PC-3 (cell line): Measurements from ENCODE around the gene GFRA1. TPM values are rescaled to one million over a fixed set of nuclear protein-coding genes. Genes with fewer than 3 reads are reported as not detected.

ENCODE experiments used
- ATAC-seq: fragments of 200-7000 bp; cut with Tn5 transposase; 2 replicates; pipeline ENCODE4 v1.9.1; 2020; ENCODE audit warnings: mild to moderate bottlenecking, moderate library complexity
- BruUV-seq: library from RNA; stranded (reverse); fragments of 400-500 nt; replicated peaks from 2 replicates; lab custom pipeline; 2021; lab: Mats Ljungman, UMichigan
- CTCF ChIA-PET: fragments of 300-600 bp; sonication (Branson Sonifier 250); formaldehyde crosslinking; loops from one replicate; lab custom pipeline; 2022; ENCODE audit warnings: antibody characterized with exemption; lab: Charles Lee
- POLR2A ChIA-PET: fragments of 300-600 bp; sonication (Branson Sonifier 250); formaldehyde crosslinking; loops from one replicate; lab custom pipeline; 2022; ENCODE audit warnings: antibody characterized with exemption; ENCODE audit not compliant: unreplicated experiment; lab: Charles Lee
- DNase-seq: peaks from one replicate; pipeline ENCODE4 v3.0.0-alpha.2; 2015
- H2AFZ ChIP-seq: fragments of 300-600 bp; sonication (generic); 2 replicates; pipeline ENCODE4 v1.6.0; 2016; ENCODE audit warnings: antibody characterized with exemption, low read length
- H3F3A ChIP-seq: fragments of 300-600 bp; sonication (generic); one replicate; pipeline ENCODE4 v1.6.0; 2017; ENCODE audit warnings: antibody characterized with exemption, low read length, control low read depth, mild to moderate bottlenecking; ENCODE audit not compliant: unreplicated experiment
- H3K27ac ChIP-seq: fragments of 300-600 bp; sonication (generic); 2 replicates; pipeline ENCODE4 v1.5.1; 2016; ENCODE audit warnings: mild to moderate bottlenecking, low read length
- H3K27me3 ChIP-seq: fragments of 300-600 bp; sonication (generic); 2 replicates; pipeline ENCODE4 v1.6.1; 2016; ENCODE audit warnings: low read length, mixed read lengths
- H3K36me3 ChIP-seq: fragments of 300-600 bp; sonication (generic); 2 replicates; pipeline ENCODE4 v1.6.1; 2016; ENCODE audit warnings: low read depth, mixed run types, low read length, mixed read lengths
- H3K4me1 ChIP-seq: fragments of 300-600 bp; sonication (generic); 2 replicates; pipeline ENCODE4 v1.5.1; 2016; ENCODE audit warnings: low read length; ENCODE audit not compliant: insufficient read depth
- H3K4me2 ChIP-seq: fragments of 300-600 bp; sonication (generic); 2 replicates; pipeline ENCODE4 v1.6.0; 2016; ENCODE audit warnings: low read length
- H3K4me3 ChIP-seq: fragments of 300-600 bp; sonication (generic); 2 replicates; pipeline ENCODE4 v1.5.1; 2016; ENCODE audit warnings: mild to moderate bottlenecking, low read length, mixed read lengths
- H3K79me2 ChIP-seq: fragments of 300-600 bp; sonication (generic); 2 replicates; pipeline ENCODE4 v1.6.1; 2017; ENCODE audit warnings: low read length, mixed read lengths
- H3K9ac ChIP-seq: fragments of 300-600 bp; sonication (generic); 2 replicates; pipeline ENCODE4 v1.6.0; 2016; ENCODE audit warnings: mild to moderate bottlenecking, low read length
- H3K9me2 ChIP-seq: fragments of 300-600 bp; sonication (generic); replicated peaks from 2 replicates; pipeline ENCODE4 v1.6.1; 2016; ENCODE audit warnings: mixed run types, low read length, mixed read lengths
- H3K9me3 ChIP-seq: fragments of 300-600 bp; sonication (generic); 2 replicates; pipeline ENCODE4 v1.6.1; 2016; ENCODE audit warnings: low read length, mixed read lengths
- H4K20me1 ChIP-seq: fragments of 300-600 bp; sonication (generic); 2 replicates; pipeline ENCODE4 v1.6.1; 2016; ENCODE audit warnings: low read length, mixed read lengths
- CTCF ChIP-seq: fragments of 300-600 bp; sonication (generic); conservative IDR thresholded peaks from 2 replicates; pipeline ENCODE4 v1.5.1; 2017; ENCODE audit warnings: antibody characterized with exemption, low read depth, mild to moderate bottlenecking, low read length
- EZH2 ChIP-seq: fragments of 300-600 bp; sonication (generic); IDR thresholded peaks from one replicate; pipeline ENCODE4 v1.6.1; 2017; ENCODE audit warnings: antibody characterized with exemption, mild to moderate bottlenecking, low read length; ENCODE audit not compliant: unreplicated experiment
- EZH2phosphoT487 ChIP-seq: fragments of 300-600 bp; sonication (generic); IDR thresholded peaks from 2 replicates; pipeline ENCODE4 v1.6.1; 2018; ENCODE audit warnings: mild to moderate bottlenecking, antibody characterized with exemption, low read length, borderline replicate concordance
- intact Hi-C: fragments of 100-400 bp; cut with micrococcal nuclease; formaldehyde crosslinking; loops from 2 replicates; pipeline ENCODE4 v1.9.0; 2023
- total RNA-seq: library from RNA; depleted of rRNA; stranded (reverse); fragments of >200 nt; gene quantifications from 2 replicates; pipeline ENCODE4 v1.2.3, GENCODE V29; 2014

Gene GFRA1
- total RNA-seq, 1 experiment from 2014 or later: not detected

- no peak overlapping the region for H3K4me3 ChIP-seq
- no peaks in the 10 kb centered on the region for H3K36me3 ChIP-seq
- DNase-seq: no peak
- H3K9ac ChIP-seq: no peak overlapping the region
- H4K20me1 ChIP-seq: no peaks in the 10 kb centered on the region
- no peaks in the 10 kb centered on the region for H3F3A ChIP-seq
- H2AFZ ChIP-seq: no peak overlapping the region
- no peaks in the 10 kb centered on the region for H3K9me3 ChIP-seq
- ATAC-seq: no peak
- no peak overlapping the region for H3K4me2 ChIP-seq
- H3K79me2 ChIP-seq: no peaks in the 10 kb centered on the region
- H3K27ac ChIP-seq: no peak overlapping the region
- TF ChIP-seq EZH2 (no peak), EZH2phosphoT487 (no peak), CTCF (no peak)
- no TSS peak for BruUV-seq
- ChIA-PET POLR2A (no interaction called here), CTCF (no interaction called here)
- intact Hi-C loops: no loop called here
- no peaks in the 10 kb centered on the region for H3K9me2 ChIP-seq
- no peaks in the 10 kb centered on the region for H3K4me1 ChIP-seq
- H3K27me3 ChIP-seq: no peaks in the 10 kb centered on the region
Measured at GRCh38 chr10:116163333-116164131, 109.5 kb downstream of the GFRA1 start.

- H3K9ac ChIP-seq: no peak overlapping the region
- no TSS peak for BruUV-seq
- no peak overlapping the region for H3K4me3 ChIP-seq
- CTCF ChIA-PET: no interaction called here
- H3F3A ChIP-seq: no peaks in the 10 kb centered on the region
- no peaks in the 10 kb centered on the region for H3K79me2 ChIP-seq
- H3K27ac ChIP-seq: no peak overlapping the region
- H3K27me3 ChIP-seq: no peaks in the 10 kb centered on the region
- no peak overlapping the region for H3K4me2 ChIP-seq
- TF ChIP-seq EZH2: no peak
- no peak for TF ChIP-seq EZH2phosphoT487
- TF ChIP-seq CTCF: no peak
- no peaks in the 10 kb centered on the region for H3K36me3 ChIP-seq
- intact Hi-C loops: no loop called here
- POLR2A ChIA-PET: no interaction called here
- DNase-seq: no peak
- H4K20me1 ChIP-seq: no peaks in the 10 kb centered on the region
- no peaks in the 10 kb centered on the region for H3K4me1 ChIP-seq
- H3K9me2 ChIP-seq: no peaks in the 10 kb centered on the region
- ATAC-seq: no peak
- no peaks in the 10 kb centered on the region for H3K9me3 ChIP-seq
- H2AFZ ChIP-seq: no peak overlapping the region
Measured at GRCh38 chr10:116162851-116163250, 110.2 kb downstream of the GFRA1 start.

- BruUV-seq: no TSS peak
Measured at GRCh38 chr10:116160271-116160670, 112.7 kb downstream of the GFRA1 start.

More at GRCh38 chr10:116160271-116160670, 112.7 kb downstream of the GFRA1 start:
- no peaks in the 10 kb centered on the region for H3K9me3 ChIP-seq
- H4K20me1 ChIP-seq: no peaks in the 10 kb centered on the region
- H3K9ac ChIP-seq: no peak overlapping the region
- H3K79me2 ChIP-seq: no peaks in the 10 kb centered on the region
- H3K36me3 ChIP-seq: no peaks in the 10 kb centered on the region
- intact Hi-C loops: no loop called here
- H3K4me2 ChIP-seq: no peak overlapping the region
- ChIA-PET CTCF (no interaction called here), POLR2A (no interaction called here)
- H3K4me3 ChIP-seq: no peak overlapping the region
- no peaks in the 10 kb centered on the region for H3K4me1 ChIP-seq
- no peak for ATAC-seq
- H2AFZ ChIP-seq: no peak overlapping the region
- H3K9me2 ChIP-seq: no peaks in the 10 kb centered on the region
- no peaks in the 10 kb centered on the region for H3K27me3 ChIP-seq
- H3K27ac ChIP-seq: no peak overlapping the region
- H3F3A ChIP-seq: no peaks in the 10 kb centered on the region
- DNase-seq: no peak
- TF ChIP-seq CTCF: no peak
- no peak for TF ChIP-seq EZH2phosphoT487
- TF ChIP-seq EZH2: no peak
